GM12878 (cell line): ENCODE results near the gene PISD. TPM values are rescaled to one million over a fixed set of nuclear protein-coding genes. Genes with fewer than 3 reads are reported as not detected.

Experiments used
- ATAC-seq: fragments of 200-7000 bp; cut with Tn5 transposase; 3 replicates; pipeline ENCODE4 v1.9.1; 2020; ENCODE audit warnings: mild to moderate bottlenecking, moderate library complexity
- BruUV-seq: library from RNA; stranded (reverse); fragments of 400-500 nt; replicated peaks from 2 replicates; lab custom pipeline; 2021; lab: Mats Ljungman, UMichigan
- CTCF ChIA-PET: fragments of 300-600 bp; sonication (Branson Sonifier 250); formaldehyde crosslinking; extraction: SDS; loops from one replicate; lab custom pipeline; 2021; ENCODE audit warnings: inconsistent platforms; lab: Yijun Ruan, JAX
- POLR2A ChIA-PET: fragments of 350-600 bp; formaldehyde crosslinking; extraction: SDS; loops from one replicate; lab custom pipeline; 2021; ENCODE audit warnings: inconsistent platforms; lab: Charles Lee
- RAD21 ChIA-PET: fragments of 300-600 bp; sonication (Branson Sonifier 250); formaldehyde crosslinking; loops from one replicate; lab custom pipeline; 2023; ENCODE audit warnings: antibody characterized with exemption; ENCODE audit not compliant: unreplicated experiment; lab: Charles Lee
- SMC1A ChIA-PET: fragments of 300-600 bp; sonication (Branson Sonifier 250); formaldehyde crosslinking; loops from one replicate; lab custom pipeline; 2023; ENCODE audit not compliant: unreplicated experiment, uncharacterized antibody; lab: Charles Lee
- DNase-seq: peaks from one replicate; pipeline ENCODE4 v3.0.0-alpha.2; 2011; ENCODE audit warnings: low read depth, low spot score
- FAIRE-seq: peaks from 3 replicates; lab custom pipeline; 2011; peaks lifted over from hg19 to GRCh38; lab: Jason Lieb, UNC
- H2AFZ ChIP-seq: 2 replicates; pipeline ENCODE4 v1.6.0; 2011; ENCODE audit warnings: low read depth, low read length, control low read depth; ENCODE audit not compliant: control insufficient read depth
- H3K27ac ChIP-seq: 2 replicates; pipeline ENCODE4 v1.5.1; 2011; ENCODE audit warnings: control low read depth; ENCODE audit not compliant: control insufficient read depth, insufficient read depth
- H3K27me3 ChIP-seq, 2 experiments: replicated peaks in 1 of 2; 2 replicates each; pipeline versions ENCODE4 v1.6.0 to v1.6.1; 2011; ENCODE audit warnings: low read length in 1 of 2; ENCODE audit not compliant: control insufficient read depth in 2 of 2, insufficient read depth in 2 of 2
- H3K36me3 ChIP-seq, 2 experiments: 2 replicates each; pipeline ENCODE4 v1.5.1; 2011; ENCODE audit warnings: low read length in 1 of 2; ENCODE audit not compliant: control insufficient read depth in 2 of 2, insufficient read depth in 2 of 2
- H3K4me1 ChIP-seq: 2 replicates; pipeline ENCODE4 v1.6.1; 2011; ENCODE audit warnings: mild to moderate bottlenecking, low read length, moderate library complexity, mixed read lengths; ENCODE audit not compliant: control insufficient read depth, insufficient read depth
- H3K4me2 ChIP-seq: 2 replicates; pipeline ENCODE4 v1.6.0; 2011; ENCODE audit warnings: control low read depth; ENCODE audit not compliant: control insufficient read depth, insufficient read depth
- H3K4me3 ChIP-seq: fragments of 200-600 bp; sonication (generic); 2 replicates; pipeline ENCODE4 v1.5.1; 2016
- H3K79me2 ChIP-seq: 2 replicates; pipeline ENCODE4 v1.6.0; 2011; ENCODE audit warnings: low read length; ENCODE audit not compliant: control insufficient read depth, insufficient read depth
- H3K9ac ChIP-seq: 2 replicates; pipeline ENCODE4 v1.8.0; 2011; ENCODE audit warnings: low read length, control low read depth, mixed read lengths; ENCODE audit not compliant: control insufficient read depth, insufficient read depth
- H3K9me3 ChIP-seq: replicated peaks from 3 replicates; pipeline ENCODE4 v1.5.1; 2011; ENCODE audit warnings: mild to moderate bottlenecking, low read length; ENCODE audit not compliant: control insufficient read depth, insufficient read depth
- H4K20me1 ChIP-seq: 2 replicates; pipeline ENCODE4 v1.6.0; 2011; ENCODE audit not compliant: control insufficient read depth, insufficient read depth
- BACH1 ChIP-seq: fragments of 450-650 bp; IDR thresholded peaks from 2 replicates; pipeline ENCODE4 v1.6.1; 2017; ENCODE audit warnings: mild to moderate bottlenecking, borderline replicate concordance
- CBX5 ChIP-seq: sonication (generic); IDR thresholded peaks from 2 replicates; pipeline ENCODE4 v1.6.1; 2016; ENCODE audit warnings: low read depth, moderate library complexity, mild to moderate bottlenecking, inconsistent platforms
- KAT2A ChIP-seq: conservative IDR thresholded peaks from 2 replicates; pipeline ENCODE4 v1.6.1; 2011; ENCODE audit warnings: low read depth, low read length; ENCODE audit not compliant: control insufficient read depth
- NFIC ChIP-seq: IDR thresholded peaks from 2 replicates; pipeline ENCODE4 v1.6.1; 2012; ENCODE audit warnings: low read depth, mild to moderate bottlenecking, inconsistent platforms, low read length, moderate library complexity
- NFXL1 ChIP-seq: fragments of 450-650 bp; IDR thresholded peaks from 2 replicates; pipeline ENCODE4 v1.6.1; 2017; ENCODE audit warnings: antibody characterized with exemption, mild to moderate bottlenecking, borderline replicate concordance
- NFYA ChIP-seq: IDR thresholded peaks from 2 replicates; pipeline ENCODE4 v1.6.1; 2011; ENCODE audit warnings: low read depth, mild to moderate bottlenecking, low read length, improper control_type of control experiment, borderline replicate concordance
- PAX5 ChIP-seq: IDR thresholded peaks from 2 replicates; pipeline ENCODE4 v1.6.1; 2011; ENCODE audit warnings: low read depth, low read length, borderline replicate concordance
- PAX8 ChIP-seq: fragments of 450-650 bp; IDR thresholded peaks from 2 replicates; pipeline ENCODE4 v1.6.1; 2017; ENCODE audit warnings: mild to moderate bottlenecking, moderate library complexity
- PML ChIP-seq: IDR thresholded peaks from 2 replicates; pipeline ENCODE4 v1.6.1; 2012; ENCODE audit warnings: low read length, inconsistent platforms
- SIN3A ChIP-seq: IDR thresholded peaks from 2 replicates; pipeline ENCODE4 v1.6.1; 2012; ENCODE audit warnings: low read depth, low read length, improper control_type of control experiment
- SMAD5 ChIP-seq: IDR thresholded peaks from 2 replicates; pipeline ENCODE4 v1.6.1; 2016; ENCODE audit warnings: antibody characterized with exemption, low read depth
- SMARCA5 ChIP-seq: fragments of 450-650 bp; IDR thresholded peaks from 2 replicates; pipeline ENCODE4 v1.6.1; 2017; ENCODE audit warnings: mild to moderate bottlenecking
- TCF12 ChIP-seq: IDR thresholded peaks from 2 replicates; pipeline ENCODE4 v1.6.1; 2011; ENCODE audit warnings: low read depth, mild to moderate bottlenecking, low read length
- TCF7 ChIP-seq: IDR thresholded peaks from 2 replicates; pipeline ENCODE4 v1.6.1; 2014; ENCODE audit warnings: antibody characterized with exemption, borderline replicate concordance
- ZNF384 ChIP-seq: IDR thresholded peaks from 2 replicates; pipeline ENCODE4 v1.6.1; 2012; ENCODE audit warnings: low read depth, mild to moderate bottlenecking, low read length, improper control_type of control experiment, borderline replicate concordance
- WGBS: methylation state at CpG from one replicate; pipeline ENCODE4 v1.1.6; 2016; ENCODE audit warnings: low lambda C conversion rate; ENCODE audit not compliant: insufficient replicate concordance, insufficient coverage; ENCODE audit errors: missing lambda C conversion rate; 5-methylcytosine and 5-hydroxymethylcytosine counted together
- in situ Hi-C: fragments of 300-500 bp; cut with MboI; formaldehyde crosslinking; loops from 9 replicates; pipeline ENCODE4 v1.14.3; 2018; ENCODE audit warnings: mixed read lengths
- intact Hi-C: fragments of 100-400 bp; cut with micrococcal nuclease; formaldehyde crosslinking; loops from one replicate; pipeline ENCODE4 v1.14.2; 2022; ENCODE audit not compliant: unreplicated experiment
- polyA plus RNA-seq, 11 experiments: library from polyadenylated mRNA; depleted of rRNA in 4 of 11; unstranded in 6 of 11; stranded (reverse) in 5 of 11; fragments of >200 nt; fragmentation: Nextera tagmentation in 4 of 11; fragmentation: Illumina TruSeq in 1 of 11; extraction: Ambion mirVana in 4 of 11; extraction: Trizol in 1 of 11; gene quantifications; 1 replicate in 1 of 11; 2 replicates in 10 of 11; pipeline versions ENCODE4 v1.2.1 to v1.2.3, GENCODE V29; 2011 to 2016; ENCODE audit warnings: inconsistent platforms in 2 of 11, missing spikeins in 2 of 11, low read depth in 1 of 11
- total RNA-seq, 4 experiments: library from RNA; depleted of rRNA in 3 of 4; stranded (reverse); fragments of >200 nt in 3 of 4; fragmentation: Illumina TruSeq in 1 of 4; extraction: Trizol in 1 of 4; gene quantifications; 2 replicates each; pipeline versions ENCODE4 v1.2.1 to v1.2.3, GENCODE V29; 2013 to 2021
- TF ChIP-seq, protein P1 (sequence below): IDR thresholded peaks from 2 replicates; pipeline ENCODE4 v1.6.1; 2012; ENCODE audit warnings: improper control_type of control experiment, low read depth, low read length; ENCODE audit not compliant: insufficient replicate concordance
- TF ChIP-seq, protein P2 (sequence below): fragments of 150-350 bp; IDR thresholded peaks from 2 replicates; pipeline ENCODE4 v1.6.1; 2016; ENCODE audit warnings: low read depth, low read length

The PISD gene
- total and polyA plus RNA-seq, 10 of the 15 experiments (the other 5 are each of a cell fraction or from before 2014, with no cell fraction given): 25.8 to 62.7 (median 45.8) TPM

DNA sequence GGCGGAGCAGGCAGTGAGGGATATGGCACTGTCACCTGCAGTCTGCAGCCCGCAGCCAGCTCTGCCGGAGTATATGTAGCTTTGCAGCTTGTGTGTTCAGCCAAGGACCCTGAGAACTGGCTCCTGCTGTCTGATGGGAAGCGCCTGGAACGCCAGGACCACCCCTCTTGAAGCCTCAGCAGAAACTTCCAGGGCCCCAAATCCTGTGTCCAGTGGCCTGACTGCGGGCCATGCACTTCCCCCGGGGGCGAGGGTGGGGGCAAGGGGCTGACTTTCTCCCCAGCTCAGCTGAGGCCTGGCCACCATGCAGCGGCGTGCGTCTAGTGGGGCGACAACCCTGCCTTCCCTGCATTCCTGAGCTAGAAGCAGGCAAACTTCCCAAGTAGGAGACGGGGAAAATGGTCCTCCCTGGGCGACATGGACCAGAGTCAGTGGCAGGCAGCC is 32.3 kb downstream of the PISD start:
- Histone ChIP-seq H3K9ac (peak overlapping the region; percentile 80), H3K9me3 (no peaks in the 10 kb centered on the region), H3K79me2 (peaks cover 90% of the 10 kb centered on the region), H3K27ac (peak overlapping the region; percentile 83), H3K36me3 (peaks cover 9 to 37% of the 10 kb centered on the region in 2 experiments), H3K4me1 (peaks cover 30% of the 10 kb centered on the region), H3K4me3 (peak overlapping the region; percentile 93), H2AFZ (no peak overlapping the region), H3K4me2 (peak overlapping the region; percentile 98), H4K20me1 (peaks cover 13% of the 10 kb centered on the region), H3K27me3 (no peaks in the 10 kb centered on the region)
- DNase-seq (no peak), ATAC-seq (no peak), FAIRE-seq (no peak)
- intact Hi-C loops (loop anchor here (5.0 kb wide), 1 partner anchor 132 kb away; the partner anchor contains the start of gene SFI1), in situ Hi-C loops (no loop called here)
- POLR2A ChIA-PET: interaction anchor here (0.8 to 1.3 kb wide), 4 partner anchors 32 to 139 kb away, joined by 3 to 4 read pairs (median 3); partner anchors contain the start of gene PISD
- no TSS peak for BruUV-seq
- RAD21 ChIA-PET: interaction anchor here (0.8 to 2.3 kb wide), 7 partner anchors 14 to 339 kb away, joined by 3 to 16 read pairs (median 5); partner anchors contain the start of gene PISD
- CTCF ChIA-PET: interaction anchor here (1.1 to 5.7 kb wide), 7 partner anchors 9 to 283 kb away, joined by 3 to 65 read pairs (median 4); partner anchors contain the start of gene PATZ1
- SMC1A ChIA-PET: interaction anchor here (0.7 to 3.8 kb wide), 10 partner anchors 10 to 178 kb away, joined by 3 to 16 read pairs (median 3); partner anchors contain the start of genes EIF4ENIF1 and PISD
- WGBS: 56% methylated on average over 14 of the region's 14 CpGs
- TF ChIP-seq, protein P1, sequence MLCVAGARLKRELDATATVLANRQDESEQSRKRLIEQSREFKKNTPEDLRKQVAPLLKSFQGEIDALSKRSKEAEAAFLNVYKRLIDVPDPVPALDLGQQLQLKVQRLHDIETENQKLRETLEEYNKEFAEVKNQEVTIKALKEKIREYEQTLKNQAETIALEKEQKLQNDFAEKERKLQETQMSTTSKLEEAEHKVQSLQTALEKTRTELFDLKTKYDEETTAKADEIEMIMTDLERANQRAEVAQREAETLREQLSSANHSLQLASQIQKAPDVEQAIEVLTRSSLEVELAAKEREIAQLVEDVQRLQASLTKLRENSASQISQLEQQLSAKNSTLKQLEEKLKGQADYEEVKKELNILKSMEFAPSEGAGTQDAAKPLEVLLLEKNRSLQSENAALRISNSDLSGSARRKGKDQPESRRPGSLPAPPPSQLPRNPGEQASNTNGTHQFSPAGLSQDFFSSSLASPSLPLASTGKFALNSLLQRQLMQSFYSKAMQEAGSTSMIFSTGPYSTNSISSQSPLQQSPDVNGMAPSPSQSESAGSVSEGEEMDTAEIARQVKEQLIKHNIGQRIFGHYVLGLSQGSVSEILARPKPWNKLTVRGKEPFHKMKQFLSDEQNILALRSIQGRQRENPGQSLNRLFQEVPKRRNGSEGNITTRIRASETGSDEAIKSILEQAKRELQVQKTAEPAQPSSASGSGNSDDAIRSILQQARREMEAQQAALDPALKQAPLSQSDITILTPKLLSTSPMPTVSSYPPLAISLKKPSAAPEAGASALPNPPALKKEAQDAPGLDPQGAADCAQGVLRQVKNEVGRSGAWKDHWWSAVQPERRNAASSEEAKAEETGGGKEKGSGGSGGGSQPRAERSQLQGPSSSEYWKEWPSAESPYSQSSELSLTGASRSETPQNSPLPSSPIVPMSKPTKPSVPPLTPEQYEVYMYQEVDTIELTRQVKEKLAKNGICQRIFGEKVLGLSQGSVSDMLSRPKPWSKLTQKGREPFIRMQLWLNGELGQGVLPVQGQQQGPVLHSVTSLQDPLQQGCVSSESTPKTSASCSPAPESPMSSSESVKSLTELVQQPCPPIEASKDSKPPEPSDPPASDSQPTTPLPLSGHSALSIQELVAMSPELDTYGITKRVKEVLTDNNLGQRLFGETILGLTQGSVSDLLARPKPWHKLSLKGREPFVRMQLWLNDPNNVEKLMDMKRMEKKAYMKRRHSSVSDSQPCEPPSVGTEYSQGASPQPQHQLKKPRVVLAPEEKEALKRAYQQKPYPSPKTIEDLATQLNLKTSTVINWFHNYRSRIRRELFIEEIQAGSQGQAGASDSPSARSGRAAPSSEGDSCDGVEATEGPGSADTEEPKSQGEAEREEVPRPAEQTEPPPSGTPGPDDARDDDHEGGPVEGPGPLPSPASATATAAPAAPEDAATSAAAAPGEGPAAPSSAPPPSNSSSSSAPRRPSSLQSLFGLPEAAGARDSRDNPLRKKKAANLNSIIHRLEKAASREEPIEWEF: no peak
- TF ChIP-seq KAT2A: no peak
- no peak for TF ChIP-seq PAX5
- no peak for TF ChIP-seq PAX8
- TF ChIP-seq TCF12: no peak
- no peak for TF ChIP-seq NFIC
- no peak for TF ChIP-seq SMARCA5
- TF ChIP-seq, protein P2, sequence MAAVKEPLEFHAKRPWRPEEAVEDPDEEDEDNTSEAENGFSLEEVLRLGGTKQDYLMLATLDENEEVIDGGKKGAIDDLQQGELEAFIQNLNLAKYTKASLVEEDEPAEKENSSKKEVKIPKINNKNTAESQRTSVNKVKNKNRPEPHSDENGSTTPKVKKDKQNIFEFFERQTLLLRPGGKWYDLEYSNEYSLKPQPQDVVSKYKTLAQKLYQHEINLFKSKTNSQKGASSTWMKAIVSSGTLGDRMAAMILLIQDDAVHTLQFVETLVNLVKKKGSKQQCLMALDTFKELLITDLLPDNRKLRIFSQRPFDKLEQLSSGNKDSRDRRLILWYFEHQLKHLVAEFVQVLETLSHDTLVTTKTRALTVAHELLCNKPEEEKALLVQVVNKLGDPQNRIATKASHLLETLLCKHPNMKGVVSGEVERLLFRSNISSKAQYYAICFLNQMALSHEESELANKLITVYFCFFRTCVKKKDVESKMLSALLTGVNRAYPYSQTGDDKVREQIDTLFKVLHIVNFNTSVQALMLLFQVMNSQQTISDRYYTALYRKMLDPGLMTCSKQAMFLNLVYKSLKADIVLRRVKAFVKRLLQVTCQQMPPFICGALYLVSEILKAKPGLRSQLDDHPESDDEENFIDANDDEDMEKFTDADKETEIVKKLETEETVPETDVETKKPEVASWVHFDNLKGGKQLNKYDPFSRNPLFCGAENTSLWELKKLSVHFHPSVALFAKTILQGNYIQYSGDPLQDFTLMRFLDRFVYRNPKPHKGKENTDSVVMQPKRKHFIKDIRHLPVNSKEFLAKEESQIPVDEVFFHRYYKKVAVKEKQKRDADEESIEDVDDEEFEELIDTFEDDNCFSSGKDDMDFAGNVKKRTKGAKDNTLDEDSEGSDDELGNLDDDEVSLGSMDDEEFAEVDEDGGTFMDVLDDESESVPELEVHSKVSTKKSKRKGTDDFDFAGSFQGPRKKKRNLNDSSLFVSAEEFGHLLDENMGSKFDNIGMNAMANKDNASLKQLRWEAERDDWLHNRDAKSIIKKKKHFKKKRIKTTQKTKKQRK: no peak
- TF ChIP-seq NFXL1: no peak
- no peak for TF ChIP-seq SMAD5
- no peak for TF ChIP-seq SIN3A
- TF ChIP-seq NFYA: no peak
- TF ChIP-seq PML: no peak
- no peak for TF ChIP-seq CBX5
- no peak for TF ChIP-seq ZNF384
- no peak for TF ChIP-seq TCF7
- TF ChIP-seq BACH1: no peak
